Measurements from ENCODE around the gene ZNF763. TPM values are rescaled to one million over a fixed set of nuclear protein-coding genes. Genes with fewer than 3 reads are reported as not detected.
A peak's percentile ranks its signal among the peaks of the same experiment; 100 is the strongest.
"Not testable (repeated sequence)": the region's sequence is repeated elsewhere in the genome, so short reads cannot be mapped to it uniquely, and the experiment has no call there.

The ZNF763 gene
- polyA plus RNA-seq (ENCODE audit: insufficient read length) = 2.4 TPM

DNA sequence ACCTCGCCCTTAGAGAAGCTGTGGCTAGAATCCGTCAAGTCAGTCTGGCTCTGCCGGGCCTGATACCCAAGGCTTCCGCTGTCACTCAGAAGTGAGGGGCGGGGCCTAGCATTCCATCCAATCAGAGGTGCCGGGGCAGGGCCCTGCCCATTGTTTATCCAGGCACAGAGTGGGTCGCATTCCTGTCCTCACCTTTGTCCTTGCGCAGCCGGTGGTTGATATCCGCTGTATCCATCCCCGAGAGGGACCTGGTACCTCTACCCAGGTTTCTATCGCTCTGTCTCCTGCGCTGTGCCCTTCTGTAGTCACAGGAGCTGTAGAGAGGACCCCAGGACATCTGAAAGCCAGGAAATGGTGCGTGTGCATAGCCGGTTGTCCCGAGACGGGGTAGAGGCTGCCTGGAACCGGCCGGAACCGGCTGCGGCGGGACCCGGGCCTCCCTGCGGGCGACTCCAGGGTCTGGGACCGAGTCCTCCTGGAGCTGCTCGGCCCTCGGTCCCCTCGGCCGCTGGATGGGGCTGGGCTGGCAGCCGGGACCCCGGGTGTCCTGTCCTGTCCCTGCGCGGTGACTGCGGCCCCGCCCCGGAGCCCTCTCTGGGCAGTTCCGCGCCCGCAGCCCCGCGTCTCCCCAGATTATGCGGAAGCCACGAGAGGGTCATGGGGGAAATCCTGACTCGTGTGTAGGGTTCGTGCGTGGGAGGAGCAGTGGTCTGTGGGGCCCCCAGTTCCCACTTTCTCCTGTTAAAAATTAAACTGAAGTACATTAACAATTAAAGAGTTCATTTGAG is at the start of gene ZNF763:
ZNF763 (plus strand) TSS at position 183 of the 788 bp plus-strand sequence; CDS start at position 352, 169 bp downstream.
- peak; percentile 88 for DNase-seq

DNA sequence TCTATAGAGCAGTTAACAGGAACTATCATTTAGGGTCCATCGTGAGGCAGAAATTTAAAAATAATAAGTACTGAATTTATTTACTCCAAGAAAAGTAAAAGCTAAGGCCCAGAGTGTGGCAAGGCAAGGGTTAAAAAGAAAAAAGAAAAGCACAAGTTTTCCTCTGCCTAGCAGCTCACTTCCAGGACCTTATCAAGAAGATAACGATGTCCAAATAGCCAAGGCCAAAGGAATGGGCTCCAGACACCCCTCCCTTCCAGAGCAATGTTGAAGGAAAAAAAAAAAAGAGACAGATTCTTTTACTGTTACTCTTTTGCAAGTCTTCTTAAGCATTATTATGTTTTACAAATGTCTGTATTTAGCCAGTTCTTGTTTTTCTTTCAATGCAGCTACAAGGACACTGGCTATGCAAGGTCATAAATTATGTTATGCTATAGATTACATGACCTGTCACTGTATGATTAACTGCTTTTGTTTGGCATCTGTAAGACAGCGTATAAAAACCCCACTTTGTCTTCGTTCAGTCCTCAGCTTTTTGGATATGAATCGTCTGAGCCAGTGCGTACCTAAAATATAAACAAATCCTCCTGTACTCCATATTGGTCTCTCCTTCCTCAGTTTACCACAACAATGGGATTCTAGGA is 42.9 kb upstream of the ZNF763 start:
- no peak for DNase-seq

GRCh38 chr19:11924886-11925650 is 39.8 kb upstream of the ZNF763 start, which contains the start of gene ZNF700:
TSS of gene ZNF700 (plus strand) at chr19:11925107. CDS start at chr19:11925211, 104 bp downstream.
- DNase-seq = peak; percentile 93

DNA sequence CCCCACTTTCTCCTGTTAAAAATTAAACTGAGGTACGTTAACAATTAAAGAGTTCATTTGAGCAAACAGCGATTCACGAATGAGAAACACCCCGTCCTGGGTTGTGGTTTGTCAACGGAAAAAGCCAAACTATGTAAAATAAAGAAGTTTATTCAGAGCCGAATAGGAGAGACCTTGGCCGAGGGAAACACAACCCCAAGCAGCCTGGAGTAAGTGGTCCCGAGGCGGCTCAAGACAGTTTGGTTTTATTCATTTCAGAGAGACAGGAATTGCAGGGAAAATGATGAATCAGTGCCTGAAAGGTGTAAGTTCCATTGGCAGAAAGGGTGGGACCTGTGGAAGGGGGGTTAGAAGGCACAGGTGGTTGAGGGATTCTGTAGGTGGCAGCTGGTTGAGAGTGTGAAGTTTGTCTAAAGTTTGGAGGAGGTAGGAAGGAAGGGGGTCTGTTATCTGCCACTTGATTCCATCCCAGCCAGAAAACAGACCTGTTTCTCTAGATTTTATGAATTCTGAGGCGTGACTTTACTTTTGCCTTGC is 39.1 kb upstream of the ZNF763 start:
- not testable (repeated sequence) for DNase-seq

GRCh38 chr19:11927227-11927626 is 37.6 kb upstream of the ZNF763 start:
- no peak for DNase-seq

DNA sequence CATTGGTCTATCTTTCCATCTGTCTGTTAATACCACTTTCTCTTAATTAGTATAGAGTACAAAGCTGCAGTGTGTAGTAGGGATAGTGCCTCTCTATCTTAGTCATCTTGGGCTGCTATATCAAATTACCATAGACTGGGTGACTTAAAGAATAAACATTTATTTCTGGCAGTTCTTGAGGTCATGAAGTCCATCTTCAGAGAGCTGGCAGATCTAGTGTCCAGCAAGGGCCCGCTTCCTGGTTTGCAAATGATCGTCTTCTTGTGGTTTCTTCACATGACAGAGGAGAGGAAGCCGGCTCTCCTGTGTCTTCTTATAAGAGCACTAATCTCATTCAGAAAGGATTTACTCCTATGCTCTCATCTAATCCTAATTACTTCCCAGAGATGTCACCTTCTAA is 33.8 kb upstream of the ZNF763 start:
- DNase-seq = no peak

DNA sequence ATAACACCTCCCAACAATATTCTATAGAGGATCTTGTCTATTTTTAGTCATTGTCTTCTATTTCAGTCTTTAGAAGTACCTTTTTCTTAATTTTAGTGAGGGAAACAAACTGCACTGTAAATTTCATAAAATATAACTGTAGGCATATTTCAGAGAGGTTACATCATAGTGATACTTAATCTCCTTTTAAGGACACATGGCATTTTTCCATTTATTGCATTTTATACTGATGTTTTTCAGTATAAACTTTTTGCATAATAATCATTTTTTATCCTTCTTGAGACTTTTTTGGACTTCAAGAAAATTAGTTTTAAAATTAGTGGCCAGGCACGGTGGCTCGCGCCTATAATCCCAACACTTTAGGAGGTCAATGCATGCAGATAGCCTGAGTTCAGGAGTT is 33.3 kb upstream of the ZNF763 start:
- no peak for DNase-seq

- not testable (repeated sequence) for DNase-seq
Measured at GRCh38 chr19:11935829-11936228, 29.0 kb upstream of the ZNF763 start.

GRCh38 chr19:11938383-11938782 is 26.5 kb upstream of the ZNF763 start:
- DNase-seq = not testable (repeated sequence)

DNA sequence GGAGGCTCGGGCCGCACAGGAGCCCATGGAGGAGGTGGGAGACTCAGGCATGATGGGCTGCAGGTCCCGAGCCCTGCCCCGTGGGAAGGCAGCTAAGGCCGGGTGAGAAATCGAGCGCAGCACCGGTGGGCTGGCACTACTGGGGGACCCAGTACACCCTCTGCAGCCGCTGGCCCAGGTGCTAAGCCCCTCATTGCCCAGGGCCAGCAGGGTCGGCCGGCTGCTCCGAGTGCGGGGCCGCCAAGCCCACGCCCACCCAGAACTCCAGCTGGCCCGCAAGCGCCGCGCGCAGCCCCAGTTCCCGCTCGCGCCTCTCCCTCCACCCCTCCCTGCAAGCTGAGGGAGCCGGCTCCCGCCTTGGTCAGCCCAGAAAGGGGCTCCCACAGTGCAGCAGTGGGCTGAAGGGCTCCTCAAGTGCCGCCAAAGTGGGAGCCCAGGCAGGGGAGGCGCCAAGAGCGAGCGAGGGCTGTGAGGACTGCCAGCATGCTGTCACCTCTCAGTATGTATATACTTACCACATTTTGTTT is 23.4 kb upstream of the ZNF763 start:
- not testable (repeated sequence) for DNase-seq

DNA sequence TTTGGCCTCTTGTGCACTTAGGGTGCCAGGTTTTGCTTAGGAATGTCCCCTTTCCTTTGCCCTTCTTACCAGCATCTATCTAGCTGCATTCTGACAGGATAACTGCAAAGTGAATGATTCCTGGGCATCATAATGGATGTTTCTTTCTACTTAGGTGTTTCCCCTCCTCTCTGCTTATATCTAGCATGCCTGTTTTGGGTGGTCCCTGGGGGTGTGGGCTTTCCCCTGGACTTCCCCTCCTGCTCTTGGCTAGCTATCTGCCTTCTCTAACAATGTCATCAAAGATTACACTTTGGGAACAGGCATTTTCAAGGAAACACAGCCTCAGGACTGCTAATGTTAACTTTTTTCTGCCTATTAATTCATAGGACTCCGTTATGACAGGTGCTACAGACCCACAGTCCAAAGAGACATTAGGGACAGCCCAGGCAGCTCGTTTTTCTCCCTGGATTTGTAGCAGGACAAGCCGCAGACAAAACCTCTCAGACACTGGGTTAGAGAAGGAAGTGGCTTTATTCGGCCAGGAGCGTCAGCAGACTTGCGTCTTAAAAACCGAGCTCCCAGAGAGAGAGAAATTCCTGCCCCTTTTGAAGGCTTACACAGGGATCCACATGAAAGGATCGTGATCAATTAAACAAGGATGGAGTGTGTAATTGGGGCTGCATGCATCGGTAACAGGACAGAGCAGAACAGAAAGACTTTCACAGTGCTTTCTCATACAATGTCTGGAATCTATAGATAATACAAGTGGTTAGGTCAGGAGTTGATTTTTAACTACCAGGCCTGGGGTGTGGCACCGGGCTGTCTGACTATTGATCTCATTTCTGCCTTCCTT is 22.6 kb upstream of the ZNF763 start:
- no peak for DNase-seq

DNA sequence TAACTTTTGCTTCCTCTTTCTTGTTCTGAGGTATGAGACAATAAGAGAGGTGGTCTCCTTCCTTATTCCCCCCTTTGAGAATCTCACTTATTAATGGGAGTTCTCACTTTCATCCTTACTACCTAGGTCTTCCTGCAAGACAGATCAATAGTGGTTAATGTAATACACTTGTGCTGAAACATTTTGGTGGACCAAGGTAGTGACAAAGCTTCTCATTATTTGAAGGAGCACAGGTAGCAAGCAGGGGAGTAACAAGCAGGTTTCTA is 22.1 kb upstream of the ZNF763 start:
- DNase-seq = no peak

GRCh38 chr19:11944656-11945055 is 20.2 kb upstream of the ZNF763 start:
- DNase-seq = no peak

- DNase-seq = no peak
Measured at GRCh38 chr19:11948646-11949045, 16.2 kb upstream of the ZNF763 start.

DNA sequence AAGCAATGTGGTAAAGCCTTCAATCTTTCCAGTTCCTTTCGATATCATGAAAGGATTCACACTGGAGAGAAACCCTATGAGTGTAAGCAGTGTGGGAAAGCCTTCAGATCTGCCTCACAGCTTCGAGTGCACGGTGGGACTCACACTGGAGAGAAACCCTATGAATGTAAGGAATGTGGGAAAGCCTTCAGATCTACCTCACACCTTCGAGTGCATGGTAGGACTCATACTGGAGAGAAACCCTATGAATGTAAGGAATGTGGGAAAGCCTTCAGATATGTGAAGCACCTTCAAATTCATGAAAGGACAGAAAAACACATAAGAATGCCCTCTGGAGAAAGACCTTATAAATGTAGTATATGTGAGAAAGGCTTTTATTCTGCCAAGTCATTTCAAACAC is 15.6 kb upstream of the ZNF763 start:
- DNase-seq = no peak

- DNase-seq = not testable (repeated sequence)
Measured at GRCh38 chr19:11949614-11950080, 15.2 kb upstream of the ZNF763 start.

GRCh38 chr19:11950312-11950711 is 14.5 kb upstream of the ZNF763 start:
- no peak for DNase-seq

GRCh38 chr19:11963566-11964355 is 1.1 kb upstream of the ZNF763 start:
- peak; percentile 89 for DNase-seq

DNA sequence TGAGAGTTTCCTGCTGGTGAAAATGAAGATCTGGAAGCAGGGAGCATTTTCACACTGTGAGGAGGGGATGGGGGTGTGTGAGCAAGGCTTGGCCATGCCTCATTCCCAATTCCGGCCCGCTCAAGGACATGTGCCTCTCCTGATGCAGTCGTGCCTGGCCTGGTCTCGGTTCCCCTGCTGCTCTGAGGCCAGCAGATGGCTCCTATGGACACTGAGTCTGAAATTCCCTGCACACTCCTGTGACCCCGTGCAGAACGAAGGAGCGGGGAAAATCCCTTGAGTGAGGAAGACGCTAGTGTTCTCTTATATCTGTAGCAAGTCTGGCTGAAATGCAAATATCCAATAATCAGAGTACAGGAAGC is 363 bp upstream of the ZNF763 start:
- no peak for DNase-seq

GRCh38 chr19:11970174-11970573 is 5.3 kb downstream of the ZNF763 start:
- DNase-seq = no peak

GRCh38 chr19:11971041-11971440 is 6.2 kb downstream of the ZNF763 start:
- DNase-seq = no peak

All from hindlimb muscle (tissue), 1 donor.